Activated B cell treated with CpG ODN at 0.5 μM for 24 hours (primary cell): ENCODE data around the gene C5. TPM values are rescaled to one million over a fixed set of nuclear protein-coding genes. Genes with fewer than 3 reads are reported as not detected.
A peak's percentile ranks its signal among the peaks of the same experiment; 100 is the strongest.
"Not testable (repeated sequence)": the region's sequence is repeated elsewhere in the genome, so short reads cannot be mapped to it uniquely, and the experiment has no call there.

Source experiments
- ATAC-seq: fragments of 200-7000 bp; cut with Tn5 transposase; one replicate; pipeline ENCODE4 v1.10.0; 2021; ENCODE audit warnings: low read depth, mild to moderate bottlenecking, moderate library complexity
- CTCF ChIA-PET: fragments of 350-600 bp; sonication (Branson Sonifier 250); formaldehyde crosslinking; loops from one replicate; lab custom pipeline; 2021; ENCODE audit warnings: antibody characterized with exemption; lab: Charles Lee
- POLR2A ChIA-PET: fragments of 350-600 bp; sonication (Branson Sonifier 250); formaldehyde crosslinking; loops from one replicate; lab custom pipeline; 2021; ENCODE audit warnings: antibody characterized with exemption; lab: Charles Lee
- DNase-seq: peaks from one replicate; pipeline ENCODE4 v3.0.0; 2022
- H3K27ac Mint-ChIP-seq: one replicate; pipeline ENCODE4 v1.8.0; 2020; ENCODE audit warnings: mixed read lengths
- H3K27me3 Mint-ChIP-seq: one replicate; pipeline ENCODE4 v1.8.0; 2021; ENCODE audit warnings: mixed read lengths
- H3K36me3 Mint-ChIP-seq: one replicate; pipeline ENCODE4 v1.8.0; 2021; ENCODE audit warnings: low read depth, mixed read lengths
- H3K4me1 Mint-ChIP-seq: one replicate; pipeline ENCODE4 v1.8.0; 2021; ENCODE audit warnings: mixed read lengths
- H3K4me3 Mint-ChIP-seq: one replicate; pipeline ENCODE4 v1.8.0; 2020; ENCODE audit warnings: mild to moderate bottlenecking, mixed read lengths
- H3K9me3 Mint-ChIP-seq: one replicate; pipeline ENCODE4 v1.8.0; 2020; ENCODE audit warnings: mixed read lengths
- intact Hi-C: fragments of 100-400 bp; cut with micrococcal nuclease; formaldehyde crosslinking; loops from one replicate; pipeline ENCODE4 v1.15.1; 2024
- total RNA-seq: library from RNA; stranded (reverse); gene quantifications from 2 replicates; pipeline ENCODE4 v1.2.3, GENCODE V29; 2022
- TF ChIP-seq, protein P1 (sequence below): fragments of 200-600 bp; IDR thresholded peaks from one replicate; pipeline ENCODE4 v1.8.0; 2022; ENCODE audit warnings: antibody characterized with exemption, mild to moderate bottlenecking

Gene C5
- total RNA-seq, 1 donor from 2014 or later = 3.5 TPM

DNA sequence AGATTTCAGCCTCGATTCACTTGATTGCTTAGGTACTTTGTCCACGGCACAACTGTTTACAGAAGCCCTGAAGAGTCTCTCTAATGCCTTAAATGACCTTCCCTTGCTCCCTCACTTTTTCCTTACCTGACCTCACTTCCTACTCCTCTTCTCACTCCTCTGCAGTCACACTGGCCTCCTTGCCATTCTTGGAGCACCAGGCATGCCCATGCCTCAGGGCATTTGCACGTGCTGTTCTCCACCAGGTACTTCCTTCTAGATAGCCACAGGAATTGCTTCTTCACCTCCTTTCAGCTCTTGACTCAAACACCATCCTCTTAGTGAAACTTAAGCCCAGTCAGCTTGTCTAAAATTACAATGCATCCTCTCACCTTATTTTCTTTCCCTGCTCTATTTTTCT lies 71.1 kb downstream of the C5 start:
- H3K4me3 Mint-ChIP-seq = no peak overlapping the region
- no peaks in the 10 kb centered on the region for H3K9me3 Mint-ChIP-seq
- no peaks in the 10 kb centered on the region for H3K36me3 Mint-ChIP-seq
- DNase-seq = no peak
- ChIA-PET POLR2A (no interaction called here), CTCF (interaction anchor here (4.0 kb wide), 1 partner anchor 224 kb away, joined by 34 read pairs; no protein-coding TSS in a partner anchor)
- no peak for ATAC-seq
- H3K4me1 Mint-ChIP-seq = peaks cover 6% of the 10 kb centered on the region
- intact Hi-C loops = no loop called here
- TF ChIP-seq, protein P1, sequence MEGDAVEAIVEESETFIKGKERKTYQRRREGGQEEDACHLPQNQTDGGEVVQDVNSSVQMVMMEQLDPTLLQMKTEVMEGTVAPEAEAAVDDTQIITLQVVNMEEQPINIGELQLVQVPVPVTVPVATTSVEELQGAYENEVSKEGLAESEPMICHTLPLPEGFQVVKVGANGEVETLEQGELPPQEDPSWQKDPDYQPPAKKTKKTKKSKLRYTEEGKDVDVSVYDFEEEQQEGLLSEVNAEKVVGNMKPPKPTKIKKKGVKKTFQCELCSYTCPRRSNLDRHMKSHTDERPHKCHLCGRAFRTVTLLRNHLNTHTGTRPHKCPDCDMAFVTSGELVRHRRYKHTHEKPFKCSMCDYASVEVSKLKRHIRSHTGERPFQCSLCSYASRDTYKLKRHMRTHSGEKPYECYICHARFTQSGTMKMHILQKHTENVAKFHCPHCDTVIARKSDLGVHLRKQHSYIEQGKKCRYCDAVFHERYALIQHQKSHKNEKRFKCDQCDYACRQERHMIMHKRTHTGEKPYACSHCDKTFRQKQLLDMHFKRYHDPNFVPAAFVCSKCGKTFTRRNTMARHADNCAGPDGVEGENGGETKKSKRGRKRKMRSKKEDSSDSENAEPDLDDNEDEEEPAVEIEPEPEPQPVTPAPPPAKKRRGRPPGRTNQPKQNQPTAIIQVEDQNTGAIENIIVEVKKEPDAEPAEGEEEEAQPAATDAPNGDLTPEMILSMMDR = no peak
- no peak overlapping the region for H3K27ac Mint-ChIP-seq
- H3K27me3 Mint-ChIP-seq = no peaks in the 10 kb centered on the region

- TF ChIP-seq, protein P1 = no peak
- POLR2A ChIA-PET = no interaction called here
- Mint-ChIP-seq H3K9me3 (no peaks in the 10 kb centered on the region), H3K36me3 (no peaks in the 10 kb centered on the region), H3K27me3 (no peaks in the 10 kb centered on the region), H3K4me1 (peaks cover 8% of the 10 kb centered on the region), H3K27ac (no peak overlapping the region), H3K4me3 (no peak overlapping the region)
- intact Hi-C loops = no loop called here
- CTCF ChIA-PET = no interaction called here
- DNase-seq = no peak
- ATAC-seq = no peak
These were observed 72.8 kb downstream of the C5 start for GRCh38 chr9:120977321-120977720.

DNA sequence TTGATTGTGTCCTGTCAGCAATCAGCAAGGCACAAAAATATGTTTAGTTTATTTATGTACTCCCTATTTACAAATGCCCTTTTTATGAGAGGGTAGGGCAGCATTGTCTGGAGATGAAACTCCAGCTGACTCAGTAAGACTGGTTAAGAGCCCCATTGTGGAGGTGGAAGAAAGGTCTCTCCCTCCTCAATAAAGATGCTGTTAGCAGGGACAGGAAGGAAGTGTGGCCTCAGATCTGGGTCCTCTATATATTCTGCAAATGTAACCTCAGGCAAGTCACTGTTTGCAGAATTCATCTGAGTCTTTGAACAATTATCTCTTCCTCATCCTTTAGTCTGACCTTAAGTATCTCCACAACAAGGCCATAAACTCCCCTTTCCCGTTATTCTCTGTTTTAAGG lies 75.2 kb downstream of the C5 start:
- Mint-ChIP-seq H3K9me3 (no peaks in the 10 kb centered on the region), H3K27ac (no peak overlapping the region), H3K27me3 (no peaks in the 10 kb centered on the region), H3K4me3 (no peak overlapping the region), H3K4me1 (peaks cover 15% of the 10 kb centered on the region), H3K36me3 (no peaks in the 10 kb centered on the region)
- intact Hi-C loops = no loop called here
- no peak for DNase-seq
- TF ChIP-seq, protein P1 = no peak
- no peak for ATAC-seq
- POLR2A ChIA-PET = no interaction called here
- CTCF ChIA-PET = no interaction called here

GRCh38 chr9:120974181-120974580 lies 75.9 kb downstream of the C5 start:
- no peaks in the 10 kb centered on the region for H3K9me3 Mint-ChIP-seq
- TF ChIP-seq, protein P1 = no peak
- CTCF ChIA-PET = no interaction called here
- peaks cover 15% of the 10 kb centered on the region for H3K4me1 Mint-ChIP-seq
- ATAC-seq (no peak), DNase-seq (no peak)
- peaks cover 2% of the 10 kb centered on the region for H3K36me3 Mint-ChIP-seq
- intact Hi-C loops = no loop called here
- POLR2A ChIA-PET = no interaction called here
- no peak overlapping the region for H3K27ac Mint-ChIP-seq
- H3K27me3 Mint-ChIP-seq = no peaks in the 10 kb centered on the region
- no peak overlapping the region for H3K4me3 Mint-ChIP-seq

- POLR2A ChIA-PET = no interaction called here
- peak; percentile 37 for ATAC-seq
- DNase-seq = no peak
- H3K4me1 Mint-ChIP-seq = peaks cover 15% of the 10 kb centered on the region
- intact Hi-C loops = no loop called here
- no peaks in the 10 kb centered on the region for H3K27me3 Mint-ChIP-seq
- CTCF ChIA-PET = interaction anchor here (0.6 to 1.6 kb wide), 2 partner anchors 10 to 217 kb away, joined by 4 to 5 read pairs; no protein-coding TSS in a partner anchor
- H3K36me3 Mint-ChIP-seq = peaks cover 2% of the 10 kb centered on the region
- TF ChIP-seq, protein P1 = no peak
- no peaks in the 10 kb centered on the region for H3K9me3 Mint-ChIP-seq
- H3K4me3 Mint-ChIP-seq = no peak overlapping the region
- no peak overlapping the region for H3K27ac Mint-ChIP-seq
These were observed 78.1 kb downstream of the C5 start for GRCh38 chr9:120971938-120972337.

GRCh38 chr9:120971471-120971870 lies 78.6 kb downstream of the C5 start:
- DNase-seq, ATAC-seq, POLR2A ChIA-PET, H3K27me3 Mint-ChIP-seq, H3K4me3 Mint-ChIP-seq, H3K27ac Mint-ChIP-seq, H3K9me3 Mint-ChIP-seq, H3K36me3 Mint-ChIP-seq, intact Hi-C loops: not testable (repeated sequence)
- peaks cover 15% of the 10 kb centered on the region for H3K4me1 Mint-ChIP-seq
- CTCF ChIA-PET = interaction anchor here (0.6 to 1.6 kb wide), 2 partner anchors 9 to 10 kb away, joined by 3 to 5 read pairs; no protein-coding TSS in a partner anchor
